Hepatocyte (in vitro differentiated cells): ENCODE results near the gene MACROD2. TPM values are rescaled to one million over a fixed set of nuclear protein-coding genes. Genes with fewer than 3 reads are reported as not detected.

Source experiments
- DNase-seq: peaks from one replicate; pipeline ENCODE4 v3.0.0-alpha.2; 2016; ENCODE audit warnings: low spot score
- H2AFZ ChIP-seq: fragments of 200-600 bp; sonication (generic); 2 replicates; pipeline ENCODE4 v1.6.0; 2016; ENCODE audit warnings: antibody characterized with exemption, mild to moderate bottlenecking
- H3K27ac ChIP-seq: fragments of 200-600 bp; sonication (generic); 2 replicates; pipeline ENCODE4 v1.5.1; 2016; ENCODE audit warnings: mild to moderate bottlenecking
- H3K27me3 ChIP-seq: fragments of 200-600 bp; sonication (generic); 2 replicates; pipeline ENCODE4 v1.6.1; 2016
- H3K36me3 ChIP-seq: fragments of 200-600 bp; sonication (generic); replicated peaks from 2 replicates; pipeline ENCODE4 v1.5.1; 2016; ENCODE audit warnings: low read depth; ENCODE audit not compliant: insufficient read depth
- H3K4me1 ChIP-seq: fragments of 200-600 bp; sonication (generic); 2 replicates; pipeline ENCODE4 v1.5.1; 2016; ENCODE audit warnings: mild to moderate bottlenecking, moderate library complexity; ENCODE audit not compliant: insufficient read depth
- H3K4me2 ChIP-seq: fragments of 200-600 bp; sonication (generic); 2 replicates; pipeline ENCODE4 v1.6.0; 2016
- H3K4me3 ChIP-seq: fragments of 200-600 bp; sonication (generic); 2 replicates; pipeline ENCODE4 v1.5.1; 2016; ENCODE audit warnings: mild to moderate bottlenecking
- H3K79me2 ChIP-seq: fragments of 200-600 bp; sonication (generic); 2 replicates; pipeline ENCODE4 v1.6.0; 2017; ENCODE audit warnings: mild to moderate bottlenecking
- H3K9me2 ChIP-seq: fragments of 200-600 bp; sonication (generic); replicated peaks from 2 replicates; pipeline ENCODE4 v1.6.0; 2017; ENCODE audit warnings: mild to moderate bottlenecking; ENCODE audit not compliant: insufficient read depth
- H3K9me3 ChIP-seq: fragments of 200-600 bp; sonication (generic); 2 replicates; pipeline ENCODE4 v1.5.1; 2016; ENCODE audit warnings: low read depth, mild to moderate bottlenecking
- H4K20me1 ChIP-seq: fragments of 200-600 bp; sonication (generic); 2 replicates; pipeline ENCODE4 v1.6.0; 2016; ENCODE audit warnings: mild to moderate bottlenecking; ENCODE audit not compliant: insufficient read depth, poor library complexity, severe bottlenecking
- CTCF ChIP-seq: fragments of 200-600 bp; sonication (generic); IDR thresholded peaks from 2 replicates; pipeline ENCODE4 v1.5.1; 2016; ENCODE audit warnings: antibody characterized with exemption, mild to moderate bottlenecking; ENCODE audit not compliant: poor library complexity
- EZH2 ChIP-seq: fragments of 200-600 bp; sonication (generic); IDR thresholded peaks from 2 replicates; pipeline ENCODE4 v1.6.1; 2016; ENCODE audit warnings: antibody characterized with exemption, mild to moderate bottlenecking, borderline replicate concordance
- EZH2phosphoT487 ChIP-seq: fragments of 200-600 bp; sonication (generic); IDR thresholded peaks from one replicate; pipeline ENCODE4 v1.6.1; 2018; ENCODE audit warnings: antibody characterized with exemption, mild to moderate bottlenecking, low read depth, moderate library complexity; ENCODE audit not compliant: unreplicated experiment, severe bottlenecking
- WGBS: methylation state at CpG from one replicate; pipeline ENCODE4 v1.1.6; 2016; ENCODE audit warnings: low lambda C conversion rate; ENCODE audit errors: missing lambda C conversion rate; 5-methylcytosine and 5-hydroxymethylcytosine counted together
- polyA plus RNA-seq: library from polyadenylated mRNA; unstranded; fragments of >200 nt; fragmentation: Nextera tagmentation; extraction: Ambion mirVana; gene quantifications from 2 replicates; pipeline ENCODE4 v1.2.1, GENCODE V29; 2016
- total RNA-seq: library from RNA; depleted of rRNA; stranded (reverse); fragments of >200 nt; gene quantifications from 2 replicates; pipeline ENCODE4 v1.2.3, GENCODE V29; 2014

MACROD2 gene
- total and polyA plus RNA-seq, 2 experiments from 2014 or later, result 2.4 to 3.1 TPM

GRCh38 chr20:15406072-15406471, 1410.8 kb downstream of the MACROD2 start:
- TF ChIP-seq EZH2phosphoT487, result no peak
- TF ChIP-seq EZH2, result no peak
- no peak for TF ChIP-seq CTCF
- WGBS, result 70% methylated on average over 3 of the region's 3 CpGs
- Histone ChIP-seq H3K79me2 (no peaks in the 10 kb centered on the region), H3K27ac (no peak overlapping the region), H3K9me3 (no peaks in the 10 kb centered on the region), H2AFZ (no peak overlapping the region), H3K9me2 (no peaks in the 10 kb centered on the region), H3K27me3 (no peaks in the 10 kb centered on the region), H3K36me3 (no peaks in the 10 kb centered on the region), H4K20me1 (no peaks in the 10 kb centered on the region), H3K4me3 (no peak overlapping the region), H3K4me1 (no peaks in the 10 kb centered on the region), H3K4me2 (no peak overlapping the region)
- no peak for DNase-seq

DNA sequence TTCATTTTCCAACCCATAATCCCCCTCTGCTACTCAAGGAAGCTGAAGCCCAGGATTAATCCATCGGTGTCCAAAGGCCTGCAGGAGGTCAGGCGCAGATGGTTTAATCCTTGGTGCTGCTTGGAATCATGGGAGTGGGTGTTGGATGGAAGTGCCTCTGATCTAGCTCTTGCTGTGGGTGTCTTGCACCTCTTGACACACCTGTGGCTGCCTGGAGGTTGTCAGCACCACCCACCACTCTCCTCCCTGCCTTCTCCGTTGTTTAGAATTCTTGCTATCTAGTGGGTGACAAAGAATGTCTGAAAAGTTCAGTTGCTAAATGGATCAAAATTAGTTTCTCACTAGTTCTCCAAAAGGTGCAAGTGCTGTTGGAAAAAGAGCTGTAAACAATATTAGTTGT, 1416.5 kb downstream of the MACROD2 start:
- H3K9me3 ChIP-seq, result no peaks in the 10 kb centered on the region
- H3K27ac ChIP-seq, result no peak overlapping the region
- H3K4me2 ChIP-seq, result no peak overlapping the region
- WGBS, result 87% methylated on average over 3 of the region's 3 CpGs
- no peaks in the 10 kb centered on the region for H3K4me1 ChIP-seq
- no peak for TF ChIP-seq EZH2
- TF ChIP-seq EZH2phosphoT487, result no peak
- no peak for TF ChIP-seq CTCF
- H2AFZ ChIP-seq, result no peak overlapping the region
- H3K4me3 ChIP-seq, result no peak overlapping the region
- H3K27me3 ChIP-seq, result no peaks in the 10 kb centered on the region
- no peaks in the 10 kb centered on the region for H3K36me3 ChIP-seq
- no peak for DNase-seq
- H3K9me2 ChIP-seq, result no peaks in the 10 kb centered on the region
- no peaks in the 10 kb centered on the region for H3K79me2 ChIP-seq
- no peaks in the 10 kb centered on the region for H4K20me1 ChIP-seq

DNA sequence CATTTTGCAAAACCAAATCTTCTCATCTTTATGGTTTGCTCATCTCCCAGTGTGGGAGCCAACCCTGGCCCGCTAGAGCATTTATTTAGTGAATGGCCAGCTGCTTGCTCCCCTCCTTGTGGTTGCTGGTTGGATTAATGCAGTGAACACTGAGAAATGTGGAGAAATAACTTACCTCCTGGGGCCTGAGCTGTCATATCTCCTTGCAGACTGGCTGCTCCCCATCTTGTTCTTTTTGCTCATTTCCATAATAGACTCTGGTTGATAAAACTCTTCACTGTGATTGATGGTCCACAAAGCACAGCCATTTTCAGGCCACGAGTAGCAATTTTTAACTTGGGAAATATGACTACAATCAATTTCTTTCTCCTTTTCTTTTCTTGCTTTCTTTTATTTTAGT, 1420.6 kb downstream of the MACROD2 start:
- 90% methylated on average over 2 of the region's 2 CpGs for WGBS
- H3K4me2 ChIP-seq, result no peak overlapping the region
- no peaks in the 10 kb centered on the region for H3K36me3 ChIP-seq
- DNase-seq, result no peak
- H2AFZ ChIP-seq, result no peak overlapping the region
- H3K27ac ChIP-seq, result no peak overlapping the region
- H3K79me2 ChIP-seq, result no peaks in the 10 kb centered on the region
- H3K27me3 ChIP-seq, result no peaks in the 10 kb centered on the region
- H3K4me3 ChIP-seq, result no peak overlapping the region
- no peaks in the 10 kb centered on the region for H4K20me1 ChIP-seq
- no peaks in the 10 kb centered on the region for H3K9me3 ChIP-seq
- TF ChIP-seq EZH2phosphoT487 (no peak), EZH2 (no peak), CTCF (no peak)
- no peaks in the 10 kb centered on the region for H3K4me1 ChIP-seq
- H3K9me2 ChIP-seq, result no peaks in the 10 kb centered on the region

GRCh38 chr20:15419856-15420255, 1424.5 kb downstream of the MACROD2 start:
- no peaks in the 10 kb centered on the region for H3K4me1 ChIP-seq
- H3K4me2 ChIP-seq, result no peak overlapping the region
- TF ChIP-seq EZH2 (no peak), EZH2phosphoT487 (no peak), CTCF (no peak)
- no peaks in the 10 kb centered on the region for H3K27me3 ChIP-seq
- H3K4me3 ChIP-seq, result no peak overlapping the region
- 65% methylated on average over 2 of the region's 2 CpGs for WGBS
- no peaks in the 10 kb centered on the region for H3K79me2 ChIP-seq
- DNase-seq, result no peak
- H3K9me2 ChIP-seq, result no peaks in the 10 kb centered on the region
- H2AFZ ChIP-seq, result no peak overlapping the region
- H3K9me3 ChIP-seq, result no peaks in the 10 kb centered on the region
- no peaks in the 10 kb centered on the region for H3K36me3 ChIP-seq
- H4K20me1 ChIP-seq, result no peaks in the 10 kb centered on the region
- H3K27ac ChIP-seq, result no peak overlapping the region
